HG03558 (cell line): ENCODE data around the gene CLECL1.
A peak's percentile ranks its signal among the peaks of the same experiment; 100 is the strongest.
"Not testable (repeated sequence)": the region's sequence is repeated elsewhere in the genome, so short reads cannot be mapped to it uniquely, and the experiment has no call there.

ENCODE experiments used
- ATAC-seq: cut with Tn5 transposase; IDR thresholded peaks from one replicate; pipeline ENCODE4 v1.9.1; 2021; ENCODE audit warnings: moderate number of reproducible peaks; ENCODE audit not compliant: unreplicated experiment; ENCODE audit errors: extremely low read depth

Gene CLECL1

DNA sequence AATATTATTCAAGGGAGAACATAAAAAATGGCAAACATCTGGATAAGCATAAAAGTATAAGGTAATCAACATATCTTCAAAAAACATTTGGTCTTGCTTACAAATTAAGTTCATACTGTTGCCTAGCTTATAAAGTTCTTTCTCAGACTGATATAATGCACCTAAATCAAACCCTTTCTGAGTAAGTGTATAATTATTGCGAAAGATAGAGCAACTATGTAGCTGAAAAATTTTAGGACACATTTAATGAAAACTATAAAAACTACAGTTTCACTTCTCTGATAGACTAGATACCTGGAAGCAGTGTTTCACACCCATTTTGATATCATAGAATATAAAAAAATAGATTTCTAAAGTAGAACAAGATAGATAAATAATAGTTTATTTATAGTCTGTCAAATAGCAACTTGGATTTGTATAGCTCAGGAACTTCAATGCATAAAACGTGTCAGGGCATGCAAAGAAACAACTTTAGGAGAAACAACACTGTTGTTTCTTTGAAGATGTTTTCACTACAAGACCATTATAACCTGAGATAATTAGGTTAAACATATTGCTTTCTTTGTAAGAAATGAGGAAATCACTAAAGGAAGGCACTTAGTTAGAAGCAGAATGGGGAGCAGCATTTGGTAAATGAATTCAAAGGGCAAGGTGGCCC is 7.6 kb downstream of the CLECL1 start:
- ATAC-seq, result no peak

DNA sequence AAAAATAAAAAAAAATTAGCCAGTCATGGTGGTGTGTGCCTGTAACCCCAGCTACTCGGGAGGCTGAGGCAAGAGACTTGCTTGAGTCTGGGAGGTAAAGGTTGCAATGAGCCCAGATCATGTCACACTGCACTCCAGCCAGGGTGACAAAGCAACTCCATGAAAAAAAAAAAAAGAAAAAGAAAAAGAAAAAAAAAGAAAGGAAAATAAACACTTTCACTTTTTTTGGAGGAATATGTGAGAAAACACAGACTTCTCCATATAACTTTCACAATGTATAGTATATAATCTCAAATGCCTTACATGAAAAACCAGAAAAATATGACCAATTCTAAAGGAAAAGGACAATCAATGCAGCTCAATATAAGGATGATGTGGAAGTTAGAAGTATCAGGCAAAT is 8.9 kb downstream of the CLECL1 start:
- no peak for ATAC-seq

- ATAC-seq, result peak; percentile 32
Measured at GRCh38 chr12:9721394-9722092, 11.4 kb downstream of the CLECL1 start.

- ATAC-seq, result no peak
Measured at GRCh38 chr12:9719790-9720189, 13.1 kb downstream of the CLECL1 start.

DNA sequence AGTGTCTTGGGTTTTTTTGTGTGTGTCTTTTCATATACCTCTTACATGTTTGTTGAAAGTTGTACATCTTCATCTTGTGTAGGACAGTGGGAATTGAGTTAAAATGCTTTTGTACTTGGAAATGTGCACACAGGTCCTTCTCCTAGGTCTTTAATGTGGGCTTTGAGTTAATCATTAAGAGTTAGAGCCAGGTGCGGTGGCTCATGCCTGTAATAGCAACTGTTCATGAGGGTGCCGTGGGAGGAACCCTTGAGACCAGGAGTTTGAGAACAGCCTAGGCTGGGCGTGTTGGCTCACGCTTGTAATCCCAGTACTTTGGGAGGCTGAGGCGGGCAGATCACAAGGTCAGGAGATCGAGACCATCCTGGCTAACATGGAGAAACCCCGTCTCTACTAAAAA is 13.9 kb downstream of the CLECL1 start:
- no peak for ATAC-seq

- no peak for ATAC-seq
Measured at GRCh38 chr12:9717070-9717925, 15.6 kb downstream of the CLECL1 start.

DNA sequence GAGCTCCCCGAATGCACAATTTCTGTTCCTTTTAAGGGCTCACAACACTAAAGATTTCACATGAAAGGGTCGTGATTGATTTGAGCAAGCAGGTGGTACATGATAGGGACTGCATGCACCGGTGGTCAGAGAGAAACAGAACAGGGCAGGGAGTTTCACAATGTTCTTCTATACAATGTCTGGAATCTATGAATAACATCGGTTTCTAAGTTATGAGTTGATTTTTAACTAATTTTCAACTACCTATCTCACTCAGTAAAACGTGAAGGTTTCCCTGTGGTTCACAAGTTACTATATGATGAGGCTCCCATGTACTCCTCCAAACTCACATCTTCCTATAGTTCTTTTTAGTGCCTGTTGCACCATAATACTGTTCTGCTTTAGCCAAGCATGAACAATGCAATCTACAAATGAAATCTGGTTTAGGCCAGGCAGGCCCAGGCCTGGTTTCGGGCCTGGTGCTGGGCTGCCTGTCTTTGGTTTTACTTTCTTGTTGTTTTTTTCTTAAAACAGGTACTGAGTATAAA is 19.8 kb downstream of the CLECL1 start:
- ATAC-seq, result peak; percentile 51

DNA sequence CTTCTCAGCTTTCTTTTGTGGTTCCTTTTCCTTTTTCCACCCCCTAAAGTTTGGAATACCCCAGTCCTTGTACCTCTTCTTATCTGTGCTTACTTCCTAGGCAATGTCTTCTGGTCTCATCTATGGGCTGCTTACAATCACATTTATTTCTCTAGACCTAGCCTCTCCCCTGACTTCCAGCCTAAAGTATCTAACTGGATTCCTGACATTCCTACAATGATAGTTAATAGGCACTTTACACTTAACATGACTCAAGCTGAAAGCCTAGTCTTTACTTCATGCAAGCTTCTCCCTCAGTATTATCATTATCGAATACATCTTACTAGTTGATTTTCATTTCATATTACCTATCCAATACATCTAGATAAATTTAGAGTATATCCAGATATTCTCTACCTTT is 21.2 kb downstream of the CLECL1 start:
- ATAC-seq, result no peak

- ATAC-seq, result no peak
Measured at GRCh38 chr12:9710584-9711375, 22.1 kb downstream of the CLECL1 start.

DNA sequence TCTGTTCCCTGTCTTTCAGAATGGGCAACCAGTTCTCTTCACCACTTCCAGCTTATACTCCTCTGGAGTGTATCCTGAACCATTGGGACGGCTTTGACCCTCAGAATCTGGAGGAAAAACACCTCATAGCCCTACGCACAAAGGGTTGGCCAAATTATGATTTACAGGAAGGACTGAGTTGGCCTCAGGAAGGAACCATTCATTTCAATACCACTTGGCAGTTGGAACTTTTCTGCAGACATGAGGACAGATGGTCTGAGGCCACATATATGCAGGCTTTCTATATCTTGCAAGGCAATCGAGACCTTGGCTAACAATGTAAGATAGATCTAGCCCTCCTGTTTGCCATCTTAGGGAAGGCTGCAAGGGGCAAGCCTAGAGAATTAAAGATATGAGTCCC is 24.0 kb downstream of the CLECL1 start:
- ATAC-seq, result no peak

DNA sequence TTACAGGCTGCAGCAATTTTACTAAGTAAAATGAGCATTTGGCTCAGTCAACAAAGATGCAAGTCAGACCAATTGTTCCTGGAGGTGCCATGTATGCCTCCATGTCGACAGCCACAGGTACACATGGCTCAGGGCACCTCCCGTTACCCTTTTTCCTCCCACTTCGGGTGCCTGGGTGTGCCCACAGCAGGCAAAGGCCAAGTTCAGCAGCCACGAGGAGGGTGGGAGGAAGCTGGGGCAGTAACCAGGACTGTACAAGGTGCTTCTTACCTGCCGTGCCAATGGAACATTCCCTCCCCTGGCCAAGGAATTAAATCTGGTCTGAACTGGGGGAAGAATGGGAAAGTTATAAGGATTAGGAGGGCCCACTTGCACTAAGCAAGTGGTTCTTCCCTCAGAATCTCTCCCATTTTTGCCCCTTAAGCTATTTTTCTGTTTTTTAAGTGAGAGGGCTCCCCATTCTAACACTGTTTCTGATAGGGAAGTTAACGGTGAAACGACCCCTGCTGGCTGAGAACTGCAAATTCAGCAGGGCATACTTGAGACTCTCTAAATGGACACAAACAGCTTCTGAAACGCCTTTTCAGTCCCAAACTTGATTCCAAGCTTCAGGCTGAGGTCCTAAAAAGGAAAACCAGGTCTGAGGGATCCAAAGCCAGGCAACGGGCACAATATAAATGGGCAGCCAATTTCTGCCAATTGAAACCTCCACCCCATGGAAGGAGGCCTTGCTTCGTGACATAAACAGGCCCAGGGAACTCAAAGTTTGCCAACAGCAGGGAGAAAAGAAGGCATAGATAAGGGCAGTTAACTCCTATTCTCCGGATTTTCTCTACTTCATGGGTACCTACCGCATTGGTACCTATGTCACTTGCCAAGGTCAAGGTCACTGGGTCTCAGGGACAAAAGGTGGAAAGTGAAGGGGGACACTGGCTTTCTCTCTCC is 24.8 kb downstream of the CLECL1 start:
- no peak for ATAC-seq

GRCh38 chr12:9707356-9707755 is 25.5 kb downstream of the CLECL1 start:
- no peak for ATAC-seq

GRCh38 chr12:9706086-9706685 is 26.7 kb downstream of the CLECL1 start:
- no peak for ATAC-seq

DNA sequence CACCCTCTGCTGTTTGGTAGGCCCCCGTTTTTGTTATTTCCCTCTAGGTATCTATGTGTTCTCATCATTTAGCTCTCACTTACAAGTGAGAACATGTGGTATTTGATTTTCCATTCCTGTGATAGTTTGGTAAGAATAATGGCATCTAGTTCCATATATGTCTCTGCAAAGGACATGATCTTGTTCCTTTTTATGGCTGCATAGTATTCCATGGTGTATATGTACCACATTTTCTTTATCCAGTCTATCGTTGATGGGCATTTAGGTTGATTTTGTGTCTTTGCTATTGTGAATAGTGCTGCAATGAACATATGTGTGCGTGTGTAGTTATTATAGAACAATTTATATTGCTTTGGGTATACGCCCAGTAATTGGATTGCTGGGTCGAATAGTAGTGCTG is 28.3 kb downstream of the CLECL1 start:
- ATAC-seq, result not testable (repeated sequence)

- ATAC-seq, result no peak
Measured at GRCh38 chr12:9702255-9702654, 30.6 kb downstream of the CLECL1 start.

GRCh38 chr12:9701380-9702154 is 31.3 kb downstream of the CLECL1 start:
- ATAC-seq, result no peak

DNA sequence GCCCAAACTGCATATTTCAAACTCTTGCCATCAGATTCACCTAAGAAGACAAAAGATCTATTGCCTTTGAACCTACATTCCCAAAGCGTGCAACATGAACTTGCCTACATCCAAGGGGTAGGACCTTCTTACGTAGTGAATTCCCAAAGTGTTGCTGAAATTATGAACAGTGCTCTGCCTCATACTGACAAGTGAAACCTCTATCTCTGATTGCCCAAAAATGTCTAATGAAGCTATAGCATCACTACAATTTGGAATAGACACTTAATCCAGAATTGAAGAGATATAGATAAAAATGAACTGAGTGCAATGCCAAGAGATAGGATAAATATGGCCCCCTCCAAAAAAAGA is 32.3 kb downstream of the CLECL1 start:
- ATAC-seq, result no peak
